Transverse colon (tissue), 4 donors: Measurements from ENCODE around the gene RPS4Y1. TPM values are rescaled to one million over a fixed set of nuclear protein-coding genes. Genes with fewer than 3 reads are reported as not detected.

ENCODE experiments used
- DNase-seq: peaks from one replicate; pipeline ENCODE4 v3.0.0-alpha.2; 2019
- H3K27ac ChIP-seq, 4 donors: fragments of 200-600 bp; sonication (generic); 2 replicates each; pipeline ENCODE4 v1.5.1; 2016 to 2018; ENCODE audit warnings: inconsistent platforms in 4 of 4
- H3K27me3 ChIP-seq: fragments of 200-600 bp; sonication (generic); 2 replicates; pipeline ENCODE4 v1.5.1; 2017; ENCODE audit warnings: inconsistent platforms
- H3K36me3 ChIP-seq, 4 donors: fragments of 200-600 bp; sonication (generic); 2 replicates each; pipeline ENCODE4 v1.5.1; 2017 to 2019; ENCODE audit warnings: inconsistent platforms in 4 of 4
- H3K4me1 ChIP-seq, 4 donors: fragments of 200-600 bp; sonication (generic); 2 replicates each; pipeline ENCODE4 v1.5.1; 2017 to 2020; ENCODE audit warnings: inconsistent platforms in 4 of 4
- H3K4me3 ChIP-seq, 4 donors: fragments of 200-600 bp; sonication (generic); 1 replicate in 1 of 4; 2 replicates in 3 of 4; pipeline versions ENCODE4 v1.5.1 to v1.6.1; 2017 to 2019; ENCODE audit warnings: inconsistent platforms in 4 of 4
- H3K9me3 ChIP-seq, 2 donors: fragments of 200-600 bp; sonication (generic); 2 replicates each; pipeline ENCODE4 v1.5.1; 2017 to 2019; ENCODE audit warnings: inconsistent platforms in 2 of 2
- CTCF ChIP-seq, 5 experiments: fragments of 200-600 bp in 3 of 5; fragments of 450-650 bp in 2 of 5; sonication (generic) in 3 of 5; IDR thresholded peaks; 1 replicate in 2 of 5; 2 replicates in 3 of 5; pipeline ENCODE4 v1.5.1; 2016 to 2017; ENCODE audit warnings: antibody characterized with exemption in 5 of 5, inconsistent platforms in 3 of 5, mild to moderate bottlenecking in 2 of 5, moderate library complexity in 1 of 5
- EP300 ChIP-seq: sonication (generic); formaldehyde crosslinking; IDR thresholded peaks from one replicate; pipeline ENCODE4 v1.6.1; 2017; ENCODE audit warnings: antibody characterized with exemption, low read depth
- POLR2A ChIP-seq: fragments of 450-650 bp; IDR thresholded peaks from one replicate; pipeline ENCODE4 v1.6.1; 2016; ENCODE audit warnings: antibody characterized with exemption, mild to moderate bottlenecking, moderate library complexity
- POLR2AphosphoS5 ChIP-seq, 3 donors: sonication (generic); formaldehyde crosslinking; IDR thresholded peaks; one replicate each; pipeline ENCODE4 v1.6.1; 2016; ENCODE audit warnings: antibody characterized with exemption in 3 of 3
- WGBS, 2 donors: methylation state at CpG; one replicate each; pipeline ENCODE4 v1.1.5; 2018; ENCODE audit warnings: low coverage in 1 of 2; 5-methylcytosine and 5-hydroxymethylcytosine counted together
- in situ Hi-C, 4 donors: fragments of 200-750 bp; cut with MboI; loops; one replicate each; pipeline versions ENCODE4 v1.15.0 to v1.15.1; 2017; ENCODE audit warnings: low sequenced_read_pairs in 3 of 4, low pct_ligation_motif_present in 1 of 4, low pct_unique_long_range_greater_than_20kb in 1 of 4
- intact Hi-C: fragments of 100-400 bp; cut with DNase I; formaldehyde crosslinking; loops from one replicate; pipeline ENCODE4 v1.15.1; 2023; ENCODE audit warnings: low total_unique reads
- total RNA-seq, 4 donors: library from RNA; depleted of rRNA; stranded (reverse); fragments of >200 nt; gene quantifications; one replicate each; pipeline ENCODE4 v1.1.0, GENCODE V29; 2016

Gene RPS4Y1
- total RNA-seq, 4 donors from 2014 or later, result 125 to 177 TPM; not detected in 2

GRCh38 chrY:2874211-2874610, 32.8 kb downstream of the RPS4Y1 start:
- in situ Hi-C loops, result no loop called here
- WGBS, 2 donors, result no CpG with 5 or more reads among the region's 1 CpG

GRCh38 chrY:2883561-2883960, 42.2 kb downstream of the RPS4Y1 start:
- DNase-seq, result no peak
- TF ChIP-seq CTCF (IDR thresholded peaks at IDR 0.05) (no peak), POLR2A (no peak), EP300 (no peak)
- Histone ChIP-seq H3K27ac (no peak overlapping the region), H3K4me3 (no peak overlapping the region), H3K4me1 (no peaks in the 10 kb centered on the region), H3K9me3 (no peaks in the 10 kb centered on the region), H3K27me3 (no peaks in the 10 kb centered on the region), H3K36me3 (no peaks in the 10 kb centered on the region)
- in situ Hi-C loops, result no loop called here
- intact Hi-C loops, result no loop called here
- WGBS, 2 donors, result 90% methylated on average over 1 of the region's 1 CpG; no CpG with 5 or more reads in 1 of the 2 donors

More at GRCh38 chrY:2874211-2874610, 32.8 kb downstream of the RPS4Y1 start:
- no peak for TF ChIP-seq EP300
- H3K36me3 ChIP-seq, result no peaks in the 10 kb centered on the region
- intact Hi-C loops, result no loop called here
- H3K27me3 ChIP-seq, result no peaks in the 10 kb centered on the region
- DNase-seq, result no peak
- H3K4me1 ChIP-seq, result no peaks in the 10 kb centered on the region
- no peak overlapping the region for H3K4me3 ChIP-seq
- H3K9me3 ChIP-seq, result no peaks in the 10 kb centered on the region
- no peak overlapping the region for H3K27ac ChIP-seq

- H3K9me3 ChIP-seq, result no peaks in the 10 kb centered on the region
- no peaks in the 10 kb centered on the region for H3K4me1 ChIP-seq
- DNase-seq, result no peak
- H3K36me3 ChIP-seq, result no peaks in the 10 kb centered on the region
- in situ Hi-C loops (no loop called here), intact Hi-C loops (no loop called here)
- H3K27ac ChIP-seq, result no peak overlapping the region
- WGBS, 2 donors, result no CpG with 5 or more reads among the region's 3 CpGs
- no peak for TF ChIP-seq EP300
- TF ChIP-seq POLR2AphosphoS5 (IDR thresholded peaks at IDR 0.05), result no peak
- no peak for TF ChIP-seq CTCF (IDR thresholded peaks at IDR 0.05)
- TF ChIP-seq POLR2A, result no peak
- H3K27me3 ChIP-seq, result no peaks in the 10 kb centered on the region
- H3K4me3 ChIP-seq, result no peak overlapping the region
Measured at GRCh38 chrY:2885880-2886279, 44.5 kb downstream of the RPS4Y1 start.

GRCh38 chrY:2887386-2887785, 46.0 kb downstream of the RPS4Y1 start:
- TF ChIP-seq POLR2A (no peak), EP300 (no peak), CTCF (IDR thresholded peaks at IDR 0.05) (no peak), POLR2AphosphoS5 (IDR thresholded peaks at IDR 0.05) (no peak)
- WGBS, 2 donors, result no CpG with 5 or more reads among the region's 5 CpGs
- H3K9me3 ChIP-seq, result no peaks in the 10 kb centered on the region
- in situ Hi-C loops (no loop called here), intact Hi-C loops (no loop called here)
- no peaks in the 10 kb centered on the region for H3K27me3 ChIP-seq
- H3K27ac ChIP-seq, result no peak overlapping the region
- no peak for DNase-seq
- no peaks in the 10 kb centered on the region for H3K4me1 ChIP-seq
- no peaks in the 10 kb centered on the region for H3K36me3 ChIP-seq
- no peak overlapping the region for H3K4me3 ChIP-seq

GRCh38 chrY:2887955-2888354, 46.6 kb downstream of the RPS4Y1 start:
- no peaks in the 10 kb centered on the region for H3K36me3 ChIP-seq
- intact Hi-C loops (no loop called here), in situ Hi-C loops (no loop called here)
- H3K27me3 ChIP-seq, result no peaks in the 10 kb centered on the region
- DNase-seq, result no peak
- no peaks in the 10 kb centered on the region for H3K4me1 ChIP-seq
- WGBS, 2 donors, result no CpG with 5 or more reads among the region's 3 CpGs
- H3K4me3 ChIP-seq, result no peak overlapping the region
- TF ChIP-seq EP300 (no peak), POLR2AphosphoS5 (IDR thresholded peaks at IDR 0.05) (no peak), CTCF (IDR thresholded peaks at IDR 0.05) (no peak), POLR2A (no peak)
- H3K9me3 ChIP-seq, result no peaks in the 10 kb centered on the region
- no peak overlapping the region for H3K27ac ChIP-seq
